HG02943 (cell line): ENCODE measurements around the gene KAZALD1.

Experiments used
- ATAC-seq: cut with Tn5 transposase; IDR thresholded peaks from one replicate; pipeline ENCODE4 v1.9.1; 2021; ENCODE audit warnings: mild to moderate bottlenecking, low read depth, moderate library complexity; ENCODE audit not compliant: unreplicated experiment

Gene KAZALD1

GRCh38 chr10:101066146-101066895, 4.5 kb downstream of the KAZALD1 start:
- ATAC-seq = no peak

GRCh38 chr10:101066896-101067355, 5.1 kb downstream of the KAZALD1 start:
- ATAC-seq = no peak

- no peak for ATAC-seq
Measured at GRCh38 chr10:101067356-101068083, 5.7 kb downstream of the KAZALD1 start.

GRCh38 chr10:101069441-101069840, 7.7 kb downstream of the KAZALD1 start:
- ATAC-seq = no peak

GRCh38 chr10:101070098-101070497, 8.3 kb downstream of the KAZALD1 start:
- ATAC-seq = no peak

- ATAC-seq = no peak
Measured at GRCh38 chr10:101071267-101071884, 9.6 kb downstream of the KAZALD1 start.

- ATAC-seq = no peak
Measured at GRCh38 chr10:101071885-101072433, 10.2 kb downstream of the KAZALD1 start.

- no peak for ATAC-seq
Measured at GRCh38 chr10:101072923-101073322, 11.1 kb downstream of the KAZALD1 start.

GRCh38 chr10:101073631-101074030, 11.8 kb downstream of the KAZALD1 start:
- ATAC-seq = no peak

- no peak for ATAC-seq
Measured at GRCh38 chr10:101075775-101076174, 14.0 kb downstream of the KAZALD1 start.

GRCh38 chr10:101076630-101077029, 14.8 kb downstream of the KAZALD1 start:
- ATAC-seq = no peak

GRCh38 chr10:101079874-101080273, 18.1 kb downstream of the KAZALD1 start:
- ATAC-seq = no peak

- ATAC-seq = no peak
Measured at GRCh38 chr10:101080933-101081931, 19.4 kb downstream of the KAZALD1 start.

GRCh38 chr10:101085846-101086245, 24.1 kb downstream of the KAZALD1 start:
- no peak for ATAC-seq

GRCh38 chr10:101087376-101087775, 25.6 kb downstream of the KAZALD1 start:
- ATAC-seq = no peak

GRCh38 chr10:101087965-101088364, 26.2 kb downstream of the KAZALD1 start:
- ATAC-seq = no peak

- no peak for ATAC-seq
Measured at GRCh38 chr10:101089520-101090299, 27.9 kb downstream of the KAZALD1 start.

- ATAC-seq = no peak
Measured at GRCh38 chr10:101090597-101090996, 28.8 kb downstream of the KAZALD1 start.
